GM12892 (cell line): ENCODE data around the gene MLYCD.

ENCODE experiments used
- DNase-seq: peaks from one replicate; pipeline ENCODE4 v3.0.0; 2011; ENCODE audit not compliant: insufficient read length
- FAIRE-seq: peaks from 2 replicates; lab custom pipeline; 2011; peaks lifted over from hg19 to GRCh38; lab: Jason Lieb, UNC
- POLR2A ChIP-seq: IDR thresholded peaks from 2 replicates; pipeline ENCODE4 v1.6.1; 2011; ENCODE audit warnings: low read depth, low read length, control low read depth
- POLR2AphosphoS5 ChIP-seq: IDR thresholded peaks from 2 replicates; pipeline ENCODE4 v1.6.1; 2011; ENCODE audit warnings: low read depth, low read length, control low read depth
- TAF1 ChIP-seq: IDR thresholded peaks from 2 replicates; pipeline ENCODE4 v1.6.1; 2011; ENCODE audit warnings: low read depth, mild to moderate bottlenecking, control low read depth, low read length, borderline replicate concordance

Gene MLYCD

DNA sequence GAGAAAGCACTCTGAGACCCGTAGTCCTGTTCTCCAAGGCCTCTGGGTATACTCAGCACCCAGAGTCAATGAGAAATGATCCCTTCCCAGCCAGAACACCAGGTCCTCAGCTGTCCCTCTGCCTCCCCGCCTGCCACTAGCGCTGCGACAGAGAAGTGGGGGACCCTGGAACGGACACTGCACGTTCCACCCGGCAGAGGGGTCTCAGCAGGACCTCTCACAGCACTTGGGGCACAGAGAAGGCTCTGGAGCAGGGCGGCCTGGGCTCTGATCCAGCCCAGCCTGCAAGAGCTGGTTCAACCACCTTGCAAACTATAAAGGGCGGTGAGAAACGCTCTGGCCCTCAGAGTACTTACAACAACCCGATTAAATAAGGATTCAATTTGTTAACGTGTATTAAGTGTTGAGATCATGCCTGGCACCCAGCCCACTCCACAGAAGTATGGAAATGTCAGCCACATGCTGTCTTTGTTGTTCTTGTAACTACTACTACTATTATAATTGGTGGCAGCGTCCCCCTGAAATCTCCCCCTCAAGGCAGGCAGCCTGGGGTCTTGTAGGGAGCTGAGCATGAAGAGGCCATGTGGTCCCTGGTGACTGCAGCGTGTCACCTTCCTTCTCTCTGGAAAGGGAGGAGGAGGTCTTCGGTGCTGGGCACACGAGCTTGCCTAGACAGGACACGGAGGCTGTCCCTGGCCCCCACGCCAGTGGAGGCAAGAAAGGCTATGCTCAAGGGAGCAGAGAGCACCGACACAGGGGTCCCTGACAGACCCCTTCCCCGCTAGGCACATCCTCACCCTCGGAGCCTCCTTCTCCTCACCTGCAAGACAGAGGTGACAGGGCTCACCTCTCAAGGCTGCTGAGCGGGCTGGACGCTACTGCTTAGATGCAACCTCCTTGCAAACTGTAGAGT, 56.6 kb downstream of the MLYCD start:
- no peak for FAIRE-seq
- TF ChIP-seq POLR2AphosphoS5 (no peak), TAF1 (no peak), POLR2A (no peak)
- no peak for DNase-seq

DNA sequence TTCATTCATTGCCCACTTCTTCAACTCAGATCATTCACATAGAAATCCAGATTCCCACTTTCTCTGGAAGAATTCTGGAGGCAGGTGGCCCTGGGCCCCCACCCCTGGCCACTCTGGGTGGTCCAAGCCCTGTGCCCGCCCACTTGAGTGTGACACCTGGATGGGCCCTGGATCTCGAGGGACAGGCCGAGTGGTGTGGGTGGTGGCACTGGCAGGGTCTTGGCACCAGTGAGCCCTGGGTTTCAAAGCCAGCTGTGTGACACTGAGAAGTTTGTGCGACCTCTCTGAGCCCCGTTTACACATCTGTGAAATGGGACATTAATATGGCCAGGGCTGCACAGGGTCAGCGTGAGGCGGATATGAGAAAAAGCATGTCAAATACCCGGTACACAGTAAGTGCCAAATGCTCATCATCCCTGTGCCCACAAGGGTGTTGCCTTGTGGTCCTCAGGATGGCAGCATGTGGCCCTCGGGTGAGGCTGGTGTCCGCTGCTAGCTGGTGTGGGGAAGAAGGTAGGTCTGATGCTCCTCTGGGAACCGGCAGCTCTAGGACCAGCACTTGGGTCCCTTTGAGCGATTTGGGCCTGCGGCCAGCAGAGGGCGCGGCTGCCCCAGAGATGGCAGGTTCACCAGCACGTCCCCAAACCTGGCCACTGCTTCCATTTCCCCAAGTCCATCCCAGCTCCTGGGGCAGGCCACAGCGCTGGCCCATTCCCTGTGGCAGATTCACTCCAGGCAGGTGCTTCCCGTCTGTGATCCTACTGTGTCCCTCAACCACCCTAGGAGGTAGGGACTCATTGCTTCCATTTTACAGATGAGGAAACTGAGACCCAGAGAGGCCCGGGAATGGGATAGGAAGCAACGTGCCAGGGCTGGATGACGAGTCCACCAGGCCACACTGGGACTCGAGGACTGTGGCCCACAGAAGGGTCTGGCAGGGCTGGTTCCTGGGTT, 57.7 kb downstream of the MLYCD start:
- FAIRE-seq (no peak), DNase-seq (peak; percentile 76)
- TF ChIP-seq TAF1 (no peak), POLR2AphosphoS5 (no peak), POLR2A (no peak)

- no peak for TF ChIP-seq POLR2A
- no peak for TF ChIP-seq TAF1
- no peak for TF ChIP-seq POLR2AphosphoS5
- DNase-seq, result no peak
- no peak for FAIRE-seq
Measured at GRCh38 chr16:83957296-83957855, 58.5 kb downstream of the MLYCD start.

DNA sequence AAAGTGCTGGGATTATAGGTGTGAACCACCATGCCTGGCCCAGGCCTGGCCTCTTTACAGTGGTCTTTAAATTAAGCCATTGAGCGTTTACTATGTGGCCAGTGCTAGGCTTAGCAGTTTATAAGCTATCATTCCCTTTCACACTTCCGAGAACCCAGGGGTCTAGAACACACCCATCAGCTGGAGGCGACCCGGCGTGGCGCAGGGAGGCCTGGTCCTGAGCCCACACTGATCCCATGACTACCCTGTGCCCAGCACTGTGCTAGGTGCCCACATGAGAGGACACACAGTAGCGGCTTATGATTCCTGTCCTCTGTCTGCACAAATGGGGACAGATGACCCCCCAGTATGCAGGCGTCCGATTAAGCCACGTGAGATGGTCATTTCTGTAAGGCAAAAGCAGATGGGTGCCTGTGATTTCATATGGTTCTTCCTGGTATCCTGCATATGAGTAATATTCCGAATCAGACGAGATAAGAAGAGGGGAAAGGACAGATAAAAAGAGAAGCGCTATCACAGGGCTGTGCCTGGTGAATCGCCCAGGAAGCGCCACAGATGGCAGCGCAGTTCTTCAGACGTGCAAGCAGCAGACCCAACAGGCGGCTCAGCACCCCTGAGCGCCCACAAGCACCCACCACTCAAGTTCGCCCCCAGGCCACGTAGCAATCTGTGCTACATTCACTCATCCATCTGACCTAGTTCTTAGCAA, 59.4 kb downstream of the MLYCD start:
- no peak for DNase-seq
- FAIRE-seq, result no peak
- TF ChIP-seq POLR2A (no peak), TAF1 (no peak), POLR2AphosphoS5 (no peak)

DNA sequence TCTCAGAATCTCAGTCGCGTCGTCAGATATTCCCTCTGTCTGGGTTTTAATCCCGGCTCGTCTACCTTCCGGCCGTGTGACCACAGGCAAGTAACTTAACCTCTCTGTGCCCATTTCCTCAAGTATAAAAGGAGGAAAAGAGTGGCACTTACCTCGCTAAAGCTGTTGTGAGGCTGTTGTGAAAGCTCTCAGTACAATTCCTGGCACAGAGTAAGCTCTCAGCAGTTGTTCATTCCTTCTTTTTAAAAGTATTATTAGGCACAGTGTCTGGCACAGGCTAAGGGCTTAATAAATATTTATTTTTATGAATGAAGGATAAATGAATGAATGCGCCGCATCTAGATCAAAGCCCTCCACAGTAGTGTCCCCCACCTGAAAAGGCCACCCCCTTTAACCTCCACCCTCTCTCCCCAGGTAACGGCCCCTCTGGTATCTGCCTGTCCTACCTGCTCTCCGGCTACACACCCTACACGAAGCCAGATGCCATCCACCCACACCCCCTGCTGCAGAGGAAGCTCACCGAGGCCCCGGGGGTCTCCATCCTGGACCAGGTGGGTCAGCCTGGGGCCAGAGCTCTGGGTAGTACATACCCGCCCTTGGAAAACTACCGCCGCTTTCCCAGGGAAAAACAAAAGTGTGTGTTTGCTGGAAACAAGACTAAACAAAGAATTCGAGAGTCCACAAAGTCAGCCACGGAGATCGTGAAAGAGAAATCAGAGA, 60.1 kb downstream of the MLYCD start:
- no peak for DNase-seq
- FAIRE-seq, result no peak
- TF ChIP-seq TAF1 (no peak), POLR2A (no peak), POLR2AphosphoS5 (no peak)

- FAIRE-seq (no peak), DNase-seq (no peak)
- no peak for TF ChIP-seq POLR2AphosphoS5
- TF ChIP-seq POLR2A, result no peak
- no peak for TF ChIP-seq TAF1
Measured at GRCh38 chr16:83959656-83960434, 60.9 kb downstream of the MLYCD start.

GRCh38 chr16:83960521-83961249, 61.8 kb downstream of the MLYCD start:
- DNase-seq (no peak), FAIRE-seq (no peak)
- no peak for TF ChIP-seq TAF1
- TF ChIP-seq POLR2A, result no peak
- TF ChIP-seq POLR2AphosphoS5, result no peak

- DNase-seq (no peak), FAIRE-seq (no peak)
- no peak for TF ChIP-seq POLR2A
- TF ChIP-seq POLR2AphosphoS5, result no peak
- TF ChIP-seq TAF1, result no peak
Measured at GRCh38 chr16:83961591-83961990, 62.7 kb downstream of the MLYCD start.
